ENCODE data around the gene CORO2B. TPM values are rescaled to one million over a fixed set of nuclear protein-coding genes. Genes with fewer than 3 reads are reported as not detected.

CORO2B gene
- total and polyA plus RNA-seq, 4 donors, result 2.4 to 12.5 (median 4.3) TPM

DNA sequence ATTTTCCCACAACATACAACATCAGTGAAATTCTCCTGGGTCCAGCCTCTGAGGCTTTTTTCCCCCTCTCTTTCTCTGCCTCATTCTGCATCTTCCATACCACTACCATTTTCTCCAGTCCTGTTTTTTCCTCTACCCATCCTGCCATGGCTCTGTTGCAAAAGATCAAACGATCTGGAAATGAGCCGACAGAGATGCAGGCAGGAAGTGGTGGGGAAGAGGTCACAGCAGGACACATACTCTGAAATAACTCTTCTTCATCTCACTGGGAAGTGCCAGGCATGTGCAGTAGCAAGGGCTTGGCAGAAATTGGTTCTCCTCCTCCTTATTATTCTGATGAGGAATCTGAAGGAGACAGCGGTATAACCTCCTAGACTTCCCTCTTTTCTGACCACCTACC lies 114.3 kb downstream of the CORO2B start:
- Histone ChIP-seq H3K9ac (ENCODE audit: insufficient read depth in 1 of 2, low read length in 2 of 2) (no peak overlapping the region), H3K4me3 (no peak overlapping the region), H3K36me3 (ENCODE audit: control insufficient read depth in 4 of 4, insufficient read depth in 4 of 4, low read length in 4 of 4) (peaks cover 0 to 5% (median 1%) of the 10 kb centered on the region in 4 donors), H3K27ac (ENCODE audit: low read depth in 1 of 2, low read length in 1 of 2) (no peak overlapping the region), H3K4me1 (ENCODE audit: control insufficient read depth in 5 of 5, insufficient read depth in 5 of 5, low read length in 5 of 5) (peaks cover 0 to 8% (median 3%) of the 10 kb centered on the region in 5 donors), H3K9me3 (ENCODE audit: control insufficient read depth in 4 of 4, insufficient read depth in 3 of 4, low read length in 3 of 4) (no peaks in the 10 kb centered on the region), H3K27me3 (ENCODE audit: control insufficient read depth in 3 of 3, insufficient read depth in 3 of 3, low read length in 2 of 3) (no peaks in the 10 kb centered on the region)
- WGBS, 2 donors, result 13 to 33% methylated on average over 3 of the region's 3 CpGs
- DNase-seq (peak in 2 of 3 donors; percentile 33 to 66), ATAC-seq (ENCODE audit: insufficient read depth, low FRiP score) (no peak)
- TF ChIP-seq, protein P1, sequence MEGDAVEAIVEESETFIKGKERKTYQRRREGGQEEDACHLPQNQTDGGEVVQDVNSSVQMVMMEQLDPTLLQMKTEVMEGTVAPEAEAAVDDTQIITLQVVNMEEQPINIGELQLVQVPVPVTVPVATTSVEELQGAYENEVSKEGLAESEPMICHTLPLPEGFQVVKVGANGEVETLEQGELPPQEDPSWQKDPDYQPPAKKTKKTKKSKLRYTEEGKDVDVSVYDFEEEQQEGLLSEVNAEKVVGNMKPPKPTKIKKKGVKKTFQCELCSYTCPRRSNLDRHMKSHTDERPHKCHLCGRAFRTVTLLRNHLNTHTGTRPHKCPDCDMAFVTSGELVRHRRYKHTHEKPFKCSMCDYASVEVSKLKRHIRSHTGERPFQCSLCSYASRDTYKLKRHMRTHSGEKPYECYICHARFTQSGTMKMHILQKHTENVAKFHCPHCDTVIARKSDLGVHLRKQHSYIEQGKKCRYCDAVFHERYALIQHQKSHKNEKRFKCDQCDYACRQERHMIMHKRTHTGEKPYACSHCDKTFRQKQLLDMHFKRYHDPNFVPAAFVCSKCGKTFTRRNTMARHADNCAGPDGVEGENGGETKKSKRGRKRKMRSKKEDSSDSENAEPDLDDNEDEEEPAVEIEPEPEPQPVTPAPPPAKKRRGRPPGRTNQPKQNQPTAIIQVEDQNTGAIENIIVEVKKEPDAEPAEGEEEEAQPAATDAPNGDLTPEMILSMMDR (IDR thresholded peaks at IDR 0.05; ENCODE audit: control extremely low read depth, extremely low read depth), result no peak

DNA sequence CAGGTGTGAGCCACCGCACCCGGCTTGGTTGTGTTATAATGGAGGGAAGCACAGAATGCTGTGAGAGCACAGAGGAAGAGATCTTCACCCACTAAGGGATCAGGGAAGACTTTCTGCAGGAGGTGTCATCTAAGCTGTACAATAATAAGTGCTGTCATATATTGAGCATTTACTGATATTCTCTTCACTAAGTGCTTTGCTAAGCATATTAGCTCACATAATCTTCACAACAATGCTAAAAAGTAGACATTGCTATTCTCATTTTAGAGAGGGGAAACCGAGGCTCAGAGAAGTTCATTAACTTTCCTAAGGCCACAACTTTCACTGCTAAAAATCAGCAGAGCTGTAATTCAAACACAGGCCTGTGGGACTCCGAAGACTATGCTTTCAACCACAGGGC lies 115.3 kb downstream of the CORO2B start:
- 95 to 96% methylated on average over 4 of the region's 4 CpGs for WGBS, 2 donors
- Histone ChIP-seq H3K27me3 (ENCODE audit: control insufficient read depth in 3 of 3, insufficient read depth in 3 of 3, low read length in 2 of 3) (no peaks in the 10 kb centered on the region), H3K4me3 (no peak overlapping the region), H3K4me1 (ENCODE audit: control insufficient read depth in 5 of 5, insufficient read depth in 5 of 5, low read length in 5 of 5) (peaks cover 0 to 8% (median 3%) of the 10 kb centered on the region in 5 donors), H3K9me3 (ENCODE audit: control insufficient read depth in 4 of 4, insufficient read depth in 3 of 4, low read length in 3 of 4) (no peaks in the 10 kb centered on the region), H3K9ac (ENCODE audit: insufficient read depth in 1 of 2, low read length in 2 of 2) (no peak overlapping the region), H3K27ac (ENCODE audit: low read depth in 1 of 2, low read length in 1 of 2) (no peak overlapping the region), H3K36me3 (ENCODE audit: control insufficient read depth in 4 of 4, insufficient read depth in 4 of 4, low read length in 4 of 4) (peaks cover 0 to 5% (median 1%) of the 10 kb centered on the region in 4 donors)
- DNase-seq, result no peak
- ATAC-seq (ENCODE audit: insufficient read depth, low FRiP score), result no peak
- TF ChIP-seq, protein P1 (IDR thresholded peaks at IDR 0.05; ENCODE audit: control extremely low read depth, extremely low read depth), result no peak

DNA sequence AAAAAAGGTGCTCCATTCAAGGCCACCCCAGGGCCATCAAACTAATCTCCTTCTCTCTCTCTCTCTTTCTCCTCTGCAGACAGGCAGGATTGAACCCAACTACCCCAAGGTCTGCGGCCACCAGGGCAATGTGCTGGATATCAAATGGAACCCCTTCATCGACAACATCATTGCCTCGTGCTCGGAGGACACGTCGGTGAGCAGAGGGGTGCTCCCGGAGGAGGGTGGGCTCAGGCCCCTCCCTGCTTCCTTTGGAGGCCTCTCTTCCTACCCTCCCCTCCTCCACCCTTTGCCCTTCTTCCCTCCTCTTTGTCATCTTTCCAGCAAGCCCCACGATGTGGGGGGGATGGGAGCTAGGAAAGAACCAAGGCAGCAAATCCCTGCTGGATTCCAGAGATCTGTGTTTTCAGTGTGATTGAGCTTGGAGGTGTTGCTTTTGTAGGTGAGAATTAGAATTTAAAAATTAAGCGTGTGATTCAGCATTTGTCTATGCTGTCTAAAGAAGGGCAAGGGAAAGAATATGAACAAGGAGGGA lies 116.3 kb downstream of the CORO2B start:
- ATAC-seq (ENCODE audit: insufficient read depth, low FRiP score) (no peak), DNase-seq (no peak)
- H3K4me1 ChIP-seq (ENCODE audit: control insufficient read depth in 5 of 5, insufficient read depth in 5 of 5, low read length in 5 of 5), result peaks cover 4 to 8% (median 6%) of the 10 kb centered on the region in 5 donors
- TF ChIP-seq, protein P1 (IDR thresholded peaks at IDR 0.05; ENCODE audit: control extremely low read depth, extremely low read depth), result no peak
- no peak overlapping the region for H3K9ac ChIP-seq (ENCODE audit: insufficient read depth in 1 of 2, low read length in 2 of 2)
- no peak overlapping the region for H3K27ac ChIP-seq (ENCODE audit: low read depth in 1 of 2, low read length in 1 of 2)
- H3K9me3 ChIP-seq (ENCODE audit: control insufficient read depth in 4 of 4, insufficient read depth in 3 of 4, low read length in 3 of 4), result no peaks in the 10 kb centered on the region
- peaks cover 0 to 5% (median 1%) of the 10 kb centered on the region in 4 donors for H3K36me3 ChIP-seq (ENCODE audit: control insufficient read depth in 4 of 4, insufficient read depth in 4 of 4, low read length in 4 of 4)
- WGBS, 2 donors, result 77 to 81% methylated on average over 9 of the region's 9 CpGs
- H3K27me3 ChIP-seq (ENCODE audit: control insufficient read depth in 3 of 3, insufficient read depth in 3 of 3, low read length in 2 of 3), result no peaks in the 10 kb centered on the region
- H3K4me3 ChIP-seq, result no peak overlapping the region
